Fibroblast of the aortic adventitia (primary cell): ENCODE results near the gene CYP2W1. TPM values are rescaled to one million over a fixed set of nuclear protein-coding genes. Genes with fewer than 3 reads are reported as not detected.
A peak's percentile ranks its signal among the peaks of the same experiment; 100 is the strongest.

Experiments used
- DNase-seq: peaks from one replicate; pipeline ENCODE4 v3.0.0-alpha.2; 2010; ENCODE audit warnings: low read depth
- H3K4me3 ChIP-seq: 2 replicates; pipeline ENCODE4 v1.5.1; 2011; ENCODE audit warnings: low read depth, mild to moderate bottlenecking, control low read depth, low read length, moderate library complexity
- CTCF ChIP-seq: IDR thresholded peaks from 2 replicates; pipeline ENCODE4 v1.5.1; 2011; ENCODE audit warnings: mild to moderate bottlenecking, low read length, control low read depth, inconsistent platforms; ENCODE audit not compliant: insufficient read depth
- total RNA-seq: library from RNA; depleted of rRNA; stranded (reverse); fragments of >200 nt; gene quantifications from 2 replicates; pipeline ENCODE4 v1.2.3, GENCODE V29; 2012; ENCODE audit warnings: low replicate concordance

The CYP2W1 gene
- total RNA-seq, 1 donor, result not detected

- no peak for DNase-seq
- TF ChIP-seq CTCF, result no peak
- no peak overlapping the region for H3K4me3 ChIP-seq
Observed at GRCh38 chr7:990352-990932, 7.5 kb downstream of the CYP2W1 start.

GRCh38 chr7:990933-991728 lies 8.2 kb downstream of the CYP2W1 start:
- no peak for TF ChIP-seq CTCF
- H3K4me3 ChIP-seq, result no peak overlapping the region
- DNase-seq, result no peak

- H3K4me3 ChIP-seq, result no peak overlapping the region
- TF ChIP-seq CTCF, result no peak
- DNase-seq, result no peak
Observed at GRCh38 chr7:991729-992656, 9.0 kb downstream of the CYP2W1 start.

- H3K4me3 ChIP-seq, result no peak overlapping the region
- TF ChIP-seq CTCF, result peak; percentile 97
- DNase-seq, result peak; percentile 91
Observed at GRCh38 chr7:992709-993607, 10.0 kb downstream of the CYP2W1 start.

- H3K4me3 ChIP-seq, result no peak overlapping the region
- no peak for TF ChIP-seq CTCF
- no peak for DNase-seq
Observed at GRCh38 chr7:994592-995308, 11.8 kb downstream of the CYP2W1 start.

- no peak overlapping the region for H3K4me3 ChIP-seq
- no peak for TF ChIP-seq CTCF
- DNase-seq, result no peak
Observed at GRCh38 chr7:995571-995970, 12.6 kb downstream of the CYP2W1 start.
